NCI-H2107 (cell line): ENCODE results near the gene TGFBR3L.
"Not testable (repeated sequence)": the region's sequence is repeated elsewhere in the genome, so short reads cannot be mapped to it uniquely, and the experiment has no call there.

Source experiments
- DNase-seq: peaks from one replicate; lab custom pipeline; 2025; lab: John Stamatoyannopoulos, UW

Gene TGFBR3L

GRCh38 chr19:7879836-7880235, 34.8 kb upstream of the TGFBR3L start:
- DNase-seq, result no peak

- DNase-seq, result no peak
Observed at GRCh38 chr19:7881910-7882309, 32.7 kb upstream of the TGFBR3L start.

- no peak for DNase-seq
Observed at GRCh38 chr19:7883105-7883504, 31.5 kb upstream of the TGFBR3L start.

- no peak for DNase-seq
Observed at GRCh38 chr19:7883796-7884570, 30.6 kb upstream of the TGFBR3L start.

GRCh38 chr19:7885818-7886217, 28.8 kb upstream of the TGFBR3L start:
- no peak for DNase-seq

GRCh38 chr19:7887408-7888144, 27.1 kb upstream of the TGFBR3L start:
- no peak for DNase-seq

- no peak for DNase-seq
Observed at GRCh38 chr19:7888145-7888825, 26.3 kb upstream of the TGFBR3L start, which contains the start of gene LRRC8E. LRRC8E (plus strand) TSS chr19:7888510; CDS start chr19:7895604, 7,094 bp downstream.

- DNase-seq, result no peak
Observed at GRCh38 chr19:7888826-7889217, 25.8 kb upstream of the TGFBR3L start.

GRCh38 chr19:7893362-7894101, 21.1 kb upstream of the TGFBR3L start:
- DNase-seq, result not testable (repeated sequence)

- no peak for DNase-seq
Observed at GRCh38 chr19:7894612-7895309, 19.9 kb upstream of the TGFBR3L start.

GRCh38 chr19:7895565-7895964, 19.1 kb upstream of the TGFBR3L start:
- DNase-seq, result no peak

GRCh38 chr19:7897292-7897691, 17.3 kb upstream of the TGFBR3L start:
- no peak for DNase-seq

GRCh38 chr19:7898967-7899366, 15.7 kb upstream of the TGFBR3L start:
- DNase-seq, result no peak

- DNase-seq, result no peak
Observed at GRCh38 chr19:7899751-7900378, 14.8 kb upstream of the TGFBR3L start.

GRCh38 chr19:7900401-7900870, 14.2 kb upstream of the TGFBR3L start:
- DNase-seq, result no peak

GRCh38 chr19:7900931-7901330, 13.7 kb upstream of the TGFBR3L start:
- no peak for DNase-seq

GRCh38 chr19:7901337-7901736, 13.3 kb upstream of the TGFBR3L start:
- DNase-seq, result no peak

GRCh38 chr19:7902796-7903243, 11.8 kb upstream of the TGFBR3L start:
- DNase-seq, result no peak

GRCh38 chr19:7903244-7904073, 11.2 kb upstream of the TGFBR3L start, which contains the start of gene MAP2K7:
MAP2K7 (plus strand) TSS chr19:7903877; CDS start chr19:7903945, 68 bp downstream.
- peak; percentile 98 for DNase-seq
